Sigmoid colon (tissue), 7 donors: ENCODE data around the gene P4HB. TPM values are rescaled to one million over a fixed set of nuclear protein-coding genes. Genes with fewer than 3 reads are reported as not detected.
A peak's percentile ranks its signal among the peaks of the same experiment; 100 is the strongest.

Experiments
- DNase-seq: peaks from one replicate; pipeline ENCODE4 v3.0.0-alpha.2; 2019
- H3K27ac ChIP-seq, 4 donors: fragments of 200-600 bp; sonication (generic); one replicate each; pipeline ENCODE4 v1.5.1; 2016 to 2019; ENCODE audit warnings: mild to moderate bottlenecking in 1 of 4
- H3K27me3 ChIP-seq, 3 donors: fragments of 200-600 bp; sonication (generic); one replicate each; pipeline ENCODE4 v1.5.1; 2019; ENCODE audit warnings: mild to moderate bottlenecking in 1 of 3
- H3K36me3 ChIP-seq, 4 donors: fragments of 200-600 bp; sonication (generic); one replicate each; pipeline ENCODE4 v1.5.1; 2016 to 2019
- H3K4me1 ChIP-seq, 4 donors: fragments of 200-600 bp; sonication (generic); one replicate each; pipeline ENCODE4 v1.5.1; 2017 to 2019
- H3K4me3 ChIP-seq, 4 donors: fragments of 200-600 bp; sonication (generic); one replicate each; pipeline ENCODE4 v1.5.1; 2017 to 2019; ENCODE audit warnings: mild to moderate bottlenecking in 2 of 4, moderate library complexity in 1 of 4
- H3K9me3 ChIP-seq, 4 donors: fragments of 200-600 bp in 3 of 4; sonication (generic) in 3 of 4; one replicate each; pipeline versions ENCODE4 v1.5.1 to v1.6.1; 2013 to 2019
- EP300 ChIP-seq, 4 donors: sonication (generic); formaldehyde crosslinking; IDR thresholded peaks; one replicate each; pipeline ENCODE4 v1.6.1; 2017; ENCODE audit warnings: antibody characterized with exemption in 4 of 4
- POLR2A ChIP-seq, 2 donors: fragments of 450-650 bp; IDR thresholded peaks; one replicate each; pipeline ENCODE4 v1.6.1; 2016; ENCODE audit warnings: antibody characterized with exemption in 2 of 2, mild to moderate bottlenecking in 2 of 2, moderate library complexity in 2 of 2
- POLR2AphosphoS5 ChIP-seq, 4 donors: sonication (generic); formaldehyde crosslinking; IDR thresholded peaks; one replicate each; pipeline ENCODE4 v1.6.1; 2017; ENCODE audit warnings: antibody characterized with exemption in 4 of 4
- WGBS, 2 donors: extraction: QIAGEN DNeasy Blood & Tissue Kit; methylation state at CpG; one replicate each; pipeline ENCODE4 v1.1.7; 2013; 5-methylcytosine and 5-hydroxymethylcytosine counted together
- intact Hi-C: fragments of 100-400 bp; cut with DNase I; formaldehyde crosslinking; loops from one replicate; pipeline ENCODE4 v1.15.1; 2023
- polyA plus RNA-seq, 3 donors: library from polyadenylated mRNA; stranded (reverse); fragments of 200-250 nt; gene quantifications; one replicate each; pipeline ENCODE4 v1.2.3, GENCODE V29; 2013
- total RNA-seq, 4 donors: library from RNA; depleted of rRNA; stranded (reverse); fragments of >200 nt; gene quantifications; one replicate each; pipeline ENCODE4 v1.1.0, GENCODE V29; 2016
- TF ChIP-seq, protein P1 (sequence below), 4 experiments: fragments of 450-650 bp in 3 of 4; fragments of 200-600 bp in 1 of 4; IDR thresholded peaks; one replicate each; pipeline ENCODE4 v1.5.1; 2016 to 2019; ENCODE audit warnings: antibody characterized with exemption in 4 of 4, mild to moderate bottlenecking in 3 of 4, moderate library complexity in 2 of 4
- donor health status: healthy with polysubstance abuse.
- donor health status: Bipolar disorder and iron deficiency.
- donor health status: healthy.

The P4HB gene
- total and polyA plus RNA-seq, 7 donors, result 153 to 750 (median 237) TPM

DNA sequence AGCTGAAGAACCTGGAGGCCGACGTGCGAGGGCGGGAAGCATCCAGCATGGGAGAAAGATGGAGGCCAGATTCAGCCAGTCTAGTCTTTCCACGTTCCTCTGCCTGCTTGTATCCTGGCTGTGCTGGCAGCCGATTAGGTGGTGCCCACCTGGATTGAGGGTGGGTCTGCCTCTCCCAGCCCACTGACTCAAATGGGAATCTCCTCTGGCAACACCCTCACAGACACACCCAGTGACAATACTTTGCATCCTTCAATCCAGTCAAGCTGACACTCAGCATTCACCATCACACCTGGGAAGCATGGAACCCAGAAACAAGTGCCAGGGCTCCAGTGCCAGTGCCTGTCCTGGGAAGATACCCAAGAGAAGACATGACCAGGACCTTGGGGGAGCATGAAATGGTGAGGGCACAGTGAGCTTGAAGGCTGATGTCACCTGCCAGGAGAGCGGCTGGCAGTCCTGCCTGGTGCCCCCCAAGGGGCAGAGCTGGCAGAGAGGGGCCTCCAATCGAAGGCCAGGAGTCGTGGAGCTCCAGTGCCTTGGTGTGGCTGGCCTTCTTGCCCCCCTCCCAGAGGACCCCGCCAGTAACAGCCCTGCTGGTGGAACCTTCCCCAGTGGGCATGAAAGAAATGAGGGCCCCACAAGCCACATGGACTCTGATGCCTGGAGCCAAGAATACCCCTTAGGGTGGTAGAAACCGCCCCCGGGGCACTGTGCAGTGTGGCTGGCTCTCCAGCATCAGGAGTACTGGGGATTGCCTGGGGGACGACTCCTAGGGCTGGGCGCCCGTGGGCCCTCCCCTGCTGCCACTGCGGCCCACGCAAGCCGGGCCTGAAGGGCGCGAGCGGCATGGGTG lies 41.1 kb upstream of the P4HB start:
- H3K27me3 ChIP-seq, result peaks cover 4 to 27% (median 23%) of the 10 kb centered on the region in 3 donors
- H3K9me3 ChIP-seq, result no peaks in the 10 kb centered on the region
- DNase-seq, result no peak
- peaks cover 0 to 50% (median 28%) of the 10 kb centered on the region in 4 donors for H3K36me3 ChIP-seq
- no peak overlapping the region for H3K27ac ChIP-seq
- peaks cover 0 to 15% (median 14%) of the 10 kb centered on the region in 4 donors for H3K4me1 ChIP-seq
- peak overlapping the region in 3 of 4 donors; percentile 29 to 46 (median 39) for H3K4me3 ChIP-seq
- intact Hi-C loops, result no loop called here
- no peak for TF ChIP-seq POLR2AphosphoS5 (IDR thresholded peaks at IDR 0.05)
- TF ChIP-seq EP300 (IDR thresholded peaks at IDR 0.05), result no peak
- TF ChIP-seq, protein P1, sequence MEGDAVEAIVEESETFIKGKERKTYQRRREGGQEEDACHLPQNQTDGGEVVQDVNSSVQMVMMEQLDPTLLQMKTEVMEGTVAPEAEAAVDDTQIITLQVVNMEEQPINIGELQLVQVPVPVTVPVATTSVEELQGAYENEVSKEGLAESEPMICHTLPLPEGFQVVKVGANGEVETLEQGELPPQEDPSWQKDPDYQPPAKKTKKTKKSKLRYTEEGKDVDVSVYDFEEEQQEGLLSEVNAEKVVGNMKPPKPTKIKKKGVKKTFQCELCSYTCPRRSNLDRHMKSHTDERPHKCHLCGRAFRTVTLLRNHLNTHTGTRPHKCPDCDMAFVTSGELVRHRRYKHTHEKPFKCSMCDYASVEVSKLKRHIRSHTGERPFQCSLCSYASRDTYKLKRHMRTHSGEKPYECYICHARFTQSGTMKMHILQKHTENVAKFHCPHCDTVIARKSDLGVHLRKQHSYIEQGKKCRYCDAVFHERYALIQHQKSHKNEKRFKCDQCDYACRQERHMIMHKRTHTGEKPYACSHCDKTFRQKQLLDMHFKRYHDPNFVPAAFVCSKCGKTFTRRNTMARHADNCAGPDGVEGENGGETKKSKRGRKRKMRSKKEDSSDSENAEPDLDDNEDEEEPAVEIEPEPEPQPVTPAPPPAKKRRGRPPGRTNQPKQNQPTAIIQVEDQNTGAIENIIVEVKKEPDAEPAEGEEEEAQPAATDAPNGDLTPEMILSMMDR (IDR thresholded peaks at IDR 0.05), result no peak
- TF ChIP-seq POLR2A (IDR thresholded peaks at IDR 0.05), result no peak
- WGBS, 2 donors, result 47 to 54% methylated on average over 21 of the region's 21 CpGs

DNA sequence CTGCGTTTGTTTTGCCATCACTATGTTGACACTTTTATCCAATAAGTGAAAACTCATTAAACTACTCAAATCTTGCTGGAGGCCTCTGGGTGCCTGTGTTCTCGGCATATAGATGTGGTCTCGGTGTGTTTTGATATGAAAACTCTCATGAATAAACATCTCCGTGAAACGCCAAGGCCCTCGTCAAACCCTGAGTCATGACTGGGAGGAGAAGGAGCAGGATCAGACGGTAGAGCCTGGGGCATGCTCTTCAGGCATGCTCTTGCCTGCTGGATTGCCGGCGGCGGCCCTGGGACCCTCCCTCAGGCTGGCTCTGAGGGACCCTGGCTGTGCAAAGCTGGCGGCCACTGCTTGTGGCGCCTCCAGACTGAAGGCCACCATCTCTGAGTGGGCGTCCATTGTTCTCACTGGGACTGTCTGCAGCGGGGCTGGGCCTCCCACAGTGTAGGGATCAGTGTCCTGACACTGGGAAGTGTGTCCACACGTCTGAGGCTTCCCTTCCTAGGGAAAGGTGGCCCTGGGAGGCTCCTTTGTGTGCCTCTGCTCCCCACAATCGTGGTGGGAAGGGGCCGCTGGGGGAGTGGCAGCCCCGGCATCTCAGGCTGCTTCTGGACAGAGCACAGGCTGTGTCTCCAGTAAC lies 40.0 kb upstream of the P4HB start:
- peaks cover 0 to 15% (median 14%) of the 10 kb centered on the region in 4 donors for H3K4me1 ChIP-seq
- TF ChIP-seq POLR2AphosphoS5 (IDR thresholded peaks at IDR 0.05) (no peak), POLR2A (IDR thresholded peaks at IDR 0.05) (no peak), EP300 (IDR thresholded peaks at IDR 0.05) (no peak)
- TF ChIP-seq, protein P1 (IDR thresholded peaks at IDR 0.05), result no peak
- H3K9me3 ChIP-seq, result no peaks in the 10 kb centered on the region
- peaks cover 4 to 61% (median 34%) of the 10 kb centered on the region in 4 donors for H3K36me3 ChIP-seq
- no peak overlapping the region for H3K4me3 ChIP-seq
- DNase-seq, result no peak
- intact Hi-C loops, result no loop called here
- WGBS, 2 donors, result 85 to 88% methylated on average over 18 of the region's 18 CpGs
- H3K27ac ChIP-seq, result no peak overlapping the region
- H3K27me3 ChIP-seq, result peaks cover 4 to 27% (median 23%) of the 10 kb centered on the region in 3 donors

DNA sequence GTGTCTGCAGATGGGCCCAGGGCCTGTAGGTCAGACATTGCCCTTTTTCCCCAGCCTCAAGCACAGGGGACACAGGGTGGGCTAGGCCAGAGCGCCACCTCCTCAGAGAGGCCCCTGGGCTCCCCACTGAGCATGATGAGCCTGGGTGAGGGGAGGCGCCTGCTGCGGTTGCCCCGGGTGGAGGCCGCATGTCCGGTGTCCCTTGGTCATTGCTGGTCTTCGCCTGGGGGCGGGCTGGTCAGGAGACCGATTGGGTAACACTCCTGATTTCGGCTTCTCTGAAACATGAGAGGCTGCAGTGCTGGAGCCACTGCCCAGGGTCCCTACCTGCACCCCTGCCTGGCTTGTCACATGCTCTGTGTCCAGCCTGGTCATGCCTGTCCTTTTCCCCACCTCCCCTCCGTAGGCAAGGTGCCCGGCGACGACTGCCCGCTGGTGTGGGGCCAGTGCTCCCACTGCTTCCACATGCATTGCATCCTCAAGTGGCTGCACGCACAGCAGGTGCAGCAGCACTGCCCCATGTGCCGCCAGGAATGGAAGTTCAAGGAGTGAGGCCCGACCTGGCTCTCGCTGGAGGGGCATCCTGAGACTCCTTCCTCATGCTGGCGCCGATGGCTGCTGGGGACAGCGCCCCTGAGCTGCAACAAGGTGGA lies 39.3 kb upstream of the P4HB start:
- peaks cover 4 to 27% (median 23%) of the 10 kb centered on the region in 3 donors for H3K27me3 ChIP-seq
- no peak overlapping the region for H3K4me3 ChIP-seq
- H3K36me3 ChIP-seq, result peaks cover 4 to 67% (median 34%) of the 10 kb centered on the region in 4 donors
- no peak for DNase-seq
- intact Hi-C loops, result no loop called here
- H3K27ac ChIP-seq, result no peak overlapping the region
- TF ChIP-seq EP300 (IDR thresholded peaks at IDR 0.05), result no peak
- TF ChIP-seq POLR2A (IDR thresholded peaks at IDR 0.05), result no peak
- no peak for TF ChIP-seq POLR2AphosphoS5 (IDR thresholded peaks at IDR 0.05)
- TF ChIP-seq, protein P1 (IDR thresholded peaks at IDR 0.05), result no peak
- peaks cover 0 to 15% (median 14%) of the 10 kb centered on the region in 4 donors for H3K4me1 ChIP-seq
- 95 to 96% methylated on average over 22 of the region's 22 CpGs for WGBS, 2 donors
- H3K9me3 ChIP-seq, result no peaks in the 10 kb centered on the region

DNA sequence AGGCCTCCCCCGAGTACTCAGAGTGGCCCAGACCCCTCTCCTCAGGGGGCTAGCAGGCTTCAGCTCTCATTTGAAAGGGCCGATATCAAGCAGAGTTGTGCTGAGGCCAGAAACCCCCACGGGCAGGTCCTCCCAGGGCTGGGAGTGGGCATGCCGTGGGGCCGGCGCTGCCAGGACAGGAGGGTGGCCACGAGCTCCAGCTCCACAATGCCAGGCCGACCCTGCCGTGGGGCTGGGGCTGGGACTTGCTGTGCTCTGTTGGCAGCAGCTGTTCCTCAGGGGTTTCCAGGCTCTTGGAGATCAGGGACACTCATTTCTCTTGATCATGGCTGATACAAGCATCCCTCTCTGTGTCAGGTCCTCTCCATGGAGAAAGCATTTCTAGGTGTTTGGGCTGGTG lies 38.5 kb upstream of the P4HB start:
- peaks cover 0 to 15% (median 14%) of the 10 kb centered on the region in 4 donors for H3K4me1 ChIP-seq
- no peaks in the 10 kb centered on the region for H3K9me3 ChIP-seq
- TF ChIP-seq POLR2AphosphoS5 (IDR thresholded peaks at IDR 0.05) (no peak), EP300 (IDR thresholded peaks at IDR 0.05) (no peak), POLR2A (IDR thresholded peaks at IDR 0.05) (no peak)
- TF ChIP-seq, protein P1 (IDR thresholded peaks at IDR 0.05), result no peak
- peaks cover 4 to 27% (median 23%) of the 10 kb centered on the region in 3 donors for H3K27me3 ChIP-seq
- 95 to 96% methylated on average over 9 of the region's 9 CpGs for whole genome bisulfite sequencing, 2 donors
- peaks cover 4 to 68% (median 34%) of the 10 kb centered on the region in 4 donors for H3K36me3 ChIP-seq
- intact Hi-C loops, result no loop called here
- no peak overlapping the region for H3K4me3 ChIP-seq
- no peak overlapping the region for H3K27ac ChIP-seq
- DNase-seq, result no peak
